ENCODE measurements around the gene IFNGR2. TPM values are rescaled to one million over a fixed set of nuclear protein-coding genes. Genes with fewer than 3 reads are reported as not detected.
A peak's percentile ranks its signal among the peaks of the same experiment; 100 is the strongest.
"Not testable (repeated sequence)": the region's sequence is repeated elsewhere in the genome, so short reads cannot be mapped to it uniquely, and the experiment has no call there.

The IFNGR2 gene
- polyA plus RNA-seq, 1 of the 3 experiments (the other 2 are of a cell fraction): 92.4 TPM

GRCh38 chr21:33380483-33380998, 22.7 kb upstream of the IFNGR2 start:
- ChIA-PET POLR2A (no interaction called here), CTCF (interaction anchor here (1.8 kb wide), 1 partner anchor 19 kb away, joined by 11 read pairs; no protein-coding TSS in a partner anchor)
- Histone ChIP-seq H3K9me2 (no peaks in the 10 kb centered on the region), H3K4me3 (ENCODE audit: low read depth in 2 of 2, low read length in 1 of 2) (no peak overlapping the region), H3K9me3 (no peaks in the 10 kb centered on the region), H2AFZ (ENCODE audit: low read depth) (peak overlapping the region; percentile 34; the same call in 1 of the 2 replicates), H4K20me1 (ENCODE audit: insufficient read depth) (no peaks in the 10 kb centered on the region), H3K4me2 (peak overlapping the region; percentile 51; the same call in 1 of the 2 replicates), H3K4me1 (ENCODE audit: control insufficient read depth in 1 of 2, insufficient read depth in 2 of 2, low read depth in 1 of 2, low read length in 1 of 2) (peaks cover 5 to 25% of the 10 kb centered on the region in 2 experiments; a peak in 3 of 4 replicates), H3F3A (replicated peaks; ENCODE audit: insufficient read depth) (peaks cover 20% of the 10 kb centered on the region), H3K79me2 (ENCODE audit: insufficient read depth) (no peaks in the 10 kb centered on the region), H3K9ac (peak overlapping the region; percentile 54; the same call in 1 of the 2 replicates), H3K27me3 (ENCODE audit: insufficient read depth) (no peaks in the 10 kb centered on the region), H3K36me3 (replicated peaks in 1 of 2; ENCODE audit: control insufficient read depth in 1 of 2, insufficient read depth in 2 of 2, low read length in 1 of 2) (no peaks in the 10 kb centered on the region), H3K27ac (ENCODE audit: low read depth in 2 of 2, low read length in 1 of 2) (peak overlapping the region; percentile 18 to 98; a peak in 3 of 4 replicates)
- TF ChIP-seq TCF12 (IDR thresholded peaks at IDR 0.05): peak; percentile 74
- no peak; the same call in 1 of the 2 replicates for TF ChIP-seq TAF1 (IDR thresholded peaks at IDR 0.05; ENCODE audit: borderline replicate concordance, low read depth, low read length)
- 0 out of 2 replicates have a peak, but pooled peaks have one; percentile 40 for TF ChIP-seq GABPA (IDR thresholded peaks at IDR 0.05; ENCODE audit: low read depth)
- peak in 1 of 2 experiments; percentile 30; a peak in 1 of 4 replicates for TF ChIP-seq EP300 (IDR thresholded peaks at IDR 0.05; ENCODE audit: borderline replicate concordance in 1 of 2, low read depth in 1 of 2, low read length in 1 of 2)
- no peak for TF ChIP-seq SIN3A (IDR thresholded peaks at IDR 0.05; ENCODE audit: borderline replicate concordance, low read depth, low read length)
- peak; percentile 10; the same call in 1 of the 2 replicates for TF ChIP-seq REST (IDR thresholded peaks at IDR 0.05; ENCODE audit: low read depth, low read length)
- peak; percentile 83 for TF ChIP-seq JUND (IDR thresholded peaks at IDR 0.05)
- TF ChIP-seq NFIC (IDR thresholded peaks at IDR 0.05; ENCODE audit: borderline replicate concordance): peak; percentile 87
- TF ChIP-seq MAX (IDR thresholded peaks at IDR 0.05; ENCODE audit: low read depth): peak; percentile 66; the same call in 1 of the 2 replicates
- no peak for TF ChIP-seq NRF1 (IDR thresholded peaks at IDR 0.05; ENCODE audit: low read depth, low read length)
- TF ChIP-seq ELF1 (IDR thresholded peaks at IDR 0.05): 0 out of 2 replicates have a peak, but pooled peaks have one; percentile 33
- peak; percentile 72; the same call in 1 of the 2 replicates for TF ChIP-seq POLR2AphosphoS5 (IDR thresholded peaks at IDR 0.05; ENCODE audit: low read depth, low read length)
- TF ChIP-seq SMC3 (IDR thresholded peaks at IDR 0.05; ENCODE audit: low read depth, low read length): no peak
- TF ChIP-seq FOSL2 (IDR thresholded peaks at IDR 0.05; ENCODE audit: borderline replicate concordance, low read depth): peak; percentile 93
- no peak for TF ChIP-seq CTCF (IDR thresholded peaks at IDR 0.05)
- no peak for DNase-seq
- 22% methylated on average over 11 of the region's 11 CpGs for WGBS (ENCODE audit: low lambda C conversion rate)

- peak overlapping the region; percentile 16; the same call in 1 of the 2 replicates for H3K4me2 ChIP-seq
- H3K9me2 ChIP-seq; DNase-seq; H3K79me2 ChIP-seq (ENCODE audit: insufficient read depth); H4K20me1 ChIP-seq (ENCODE audit: insufficient read depth); H3K27me3 ChIP-seq (ENCODE audit: insufficient read depth); H3K4me3 ChIP-seq (ENCODE audit: low read depth in 2 of 2, low read length in 1 of 2); H3K36me3 ChIP-seq (replicated peaks in 1 of 2; ENCODE audit: control insufficient read depth in 1 of 2, insufficient read depth in 2 of 2, low read length in 1 of 2); POLR2A ChIA-PET; H2AFZ ChIP-seq (ENCODE audit: low read depth); H3K9me3 ChIP-seq; H3K9ac ChIP-seq: not testable (repeated sequence)
- WGBS (ENCODE audit: low lambda C conversion rate): 96% methylated on average over 6 of the region's 6 CpGs
- peaks cover 5 to 25% of the 10 kb centered on the region in 2 experiments; a peak in 3 of 4 replicates for H3K4me1 ChIP-seq (ENCODE audit: control insufficient read depth in 1 of 2, insufficient read depth in 2 of 2, low read depth in 1 of 2, low read length in 1 of 2)
- H3F3A ChIP-seq (replicated peaks; ENCODE audit: insufficient read depth): peaks cover 20% of the 10 kb centered on the region
- CTCF ChIA-PET: interaction anchor here (1.9 kb wide), 1 partner anchor 20 kb away, joined by 7 read pairs; no protein-coding TSS in a partner anchor
- peak overlapping the region in 1 of 2 experiments; percentile 98; a peak in 1 of 4 replicates for H3K27ac ChIP-seq (ENCODE audit: low read depth in 2 of 2, low read length in 1 of 2)
Measured at GRCh38 chr21:33381381-33381780, 21.8 kb upstream of the IFNGR2 start.
